DMS53 (cell line): ENCODE results near the gene HOTAIR.

Experiments
- DNase-seq: peaks from one replicate; lab custom pipeline; 2025; lab: John Stamatoyannopoulos, UW

Gene HOTAIR

DNA sequence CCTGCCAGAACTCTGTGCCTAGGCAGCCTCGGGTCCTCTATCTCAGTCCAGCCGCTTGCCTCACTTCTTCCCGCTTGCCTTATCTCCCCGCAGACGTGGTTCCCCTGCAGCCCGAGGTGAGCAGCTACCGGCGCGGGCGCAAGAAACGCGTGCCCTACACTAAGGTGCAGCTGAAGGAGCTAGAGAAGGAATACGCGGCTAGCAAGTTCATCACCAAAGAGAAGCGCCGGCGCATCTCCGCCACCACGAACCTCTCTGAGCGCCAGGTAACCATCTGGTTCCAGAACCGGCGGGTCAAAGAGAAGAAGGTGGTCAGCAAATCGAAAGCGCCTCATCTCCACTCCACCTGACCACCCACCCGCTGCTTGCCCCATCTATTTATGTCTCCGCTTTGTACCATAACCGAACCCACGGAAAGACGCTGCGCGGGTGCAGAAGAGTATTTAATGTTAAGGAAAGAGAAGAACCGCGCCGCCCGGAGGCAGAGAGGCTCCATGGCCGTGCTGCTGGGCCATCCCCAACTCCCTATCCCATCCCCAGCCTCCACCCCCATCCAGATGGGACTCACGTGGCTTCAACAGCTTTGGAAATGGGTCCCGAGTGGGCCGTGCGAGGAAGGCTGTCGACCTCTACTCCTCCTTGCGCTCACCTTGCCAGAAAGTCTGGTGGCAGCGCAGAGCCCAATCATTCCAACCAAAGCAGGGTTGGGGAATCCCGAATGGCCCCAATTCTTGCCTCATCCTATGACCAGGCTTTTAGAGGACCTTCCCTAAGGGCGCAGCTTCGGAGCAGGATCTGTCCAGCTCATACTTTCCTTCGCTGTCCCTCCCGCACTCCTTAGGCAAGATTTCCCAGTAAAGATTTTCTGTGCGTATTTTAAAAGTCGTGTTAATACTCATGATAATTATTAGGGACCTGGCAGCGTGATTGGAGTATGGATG is 29.6 kb downstream of the HOTAIR start:
- DNase-seq = no peak

DNA sequence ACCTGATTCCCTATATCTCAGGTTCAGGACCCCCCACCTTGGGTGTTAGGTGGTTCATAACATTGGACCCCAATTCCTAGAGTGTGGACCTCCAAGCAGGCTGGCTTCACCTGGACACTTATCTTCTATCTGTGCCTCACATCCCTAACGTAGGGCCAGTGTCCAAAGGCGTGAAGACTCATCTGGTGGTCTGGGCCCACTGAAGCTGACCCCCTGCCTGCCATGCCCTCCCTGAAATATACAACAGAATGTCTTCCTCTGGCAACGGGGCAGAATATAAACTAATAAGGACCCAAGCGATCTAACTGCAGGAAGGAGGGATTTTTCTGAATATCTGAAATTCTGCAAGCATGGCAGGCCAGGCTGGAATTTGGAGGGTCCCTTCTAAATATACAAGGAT is 30.5 kb downstream of the HOTAIR start:
- DNase-seq = no peak

DNA sequence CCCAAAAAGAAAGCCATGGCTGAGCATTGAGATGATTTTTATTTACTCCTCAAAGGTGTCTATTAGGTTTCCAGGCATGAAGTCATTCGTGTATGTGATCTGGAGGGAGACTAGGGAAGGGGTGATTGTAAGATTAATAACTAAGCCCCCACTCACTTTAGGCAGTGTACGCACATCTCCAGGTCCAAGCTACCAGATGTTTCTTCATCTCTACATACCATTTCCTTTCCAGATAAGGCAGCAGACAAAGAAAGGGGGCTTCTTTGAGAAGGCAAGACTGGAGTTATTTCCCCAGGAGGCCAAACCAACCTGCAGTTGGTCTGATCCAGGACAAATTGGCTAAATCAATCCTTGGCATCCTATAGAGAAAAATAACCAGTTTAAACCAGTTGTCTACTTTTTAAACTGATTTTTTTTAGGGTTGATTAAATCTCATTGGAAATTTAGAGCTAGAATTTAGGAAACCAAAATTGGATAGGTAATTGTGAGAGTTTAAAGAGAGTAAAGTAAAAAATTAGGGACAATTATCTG is 32.2 kb downstream of the HOTAIR start:
- DNase-seq = no peak

DNA sequence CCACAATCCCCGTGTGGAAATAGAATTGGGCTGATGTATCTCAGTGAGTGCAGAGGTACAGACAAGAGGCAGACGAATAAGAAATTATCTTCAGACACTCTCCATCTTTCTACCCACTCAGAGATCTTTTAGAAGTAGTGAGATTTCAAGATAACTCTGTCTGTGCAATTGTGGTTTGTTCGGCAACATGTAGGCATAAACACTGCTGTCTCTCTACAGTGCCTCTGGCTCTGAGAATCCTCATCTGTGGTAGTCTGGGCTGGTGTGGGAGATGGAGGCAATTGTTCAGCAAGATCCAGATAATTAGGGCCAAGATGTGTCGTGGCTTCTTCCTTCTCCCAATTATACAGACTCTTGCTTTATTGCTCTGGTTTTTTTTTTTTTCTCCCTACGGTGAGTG is 33.0 kb downstream of the HOTAIR start:
- no peak for DNase-seq

DNA sequence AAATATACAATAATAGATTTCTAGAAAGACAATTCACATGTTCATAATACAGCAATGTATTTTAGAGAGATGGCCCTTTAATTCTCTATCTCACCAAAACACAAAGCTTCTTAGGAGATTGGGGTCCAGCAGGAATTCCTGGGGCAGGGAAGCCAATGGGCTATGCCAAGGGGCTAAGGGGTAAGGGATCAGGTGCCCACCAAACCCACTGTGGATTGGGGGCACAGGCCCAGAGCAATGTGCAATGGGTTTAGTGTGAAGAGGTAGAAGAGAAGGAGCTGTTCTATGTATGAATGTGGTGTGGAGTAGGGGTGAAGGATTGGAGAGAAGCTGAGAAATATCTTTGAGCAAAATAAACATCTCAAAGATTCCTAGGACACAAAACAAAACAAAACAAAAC is 33.6 kb downstream of the HOTAIR start:
- DNase-seq = no peak

DNA sequence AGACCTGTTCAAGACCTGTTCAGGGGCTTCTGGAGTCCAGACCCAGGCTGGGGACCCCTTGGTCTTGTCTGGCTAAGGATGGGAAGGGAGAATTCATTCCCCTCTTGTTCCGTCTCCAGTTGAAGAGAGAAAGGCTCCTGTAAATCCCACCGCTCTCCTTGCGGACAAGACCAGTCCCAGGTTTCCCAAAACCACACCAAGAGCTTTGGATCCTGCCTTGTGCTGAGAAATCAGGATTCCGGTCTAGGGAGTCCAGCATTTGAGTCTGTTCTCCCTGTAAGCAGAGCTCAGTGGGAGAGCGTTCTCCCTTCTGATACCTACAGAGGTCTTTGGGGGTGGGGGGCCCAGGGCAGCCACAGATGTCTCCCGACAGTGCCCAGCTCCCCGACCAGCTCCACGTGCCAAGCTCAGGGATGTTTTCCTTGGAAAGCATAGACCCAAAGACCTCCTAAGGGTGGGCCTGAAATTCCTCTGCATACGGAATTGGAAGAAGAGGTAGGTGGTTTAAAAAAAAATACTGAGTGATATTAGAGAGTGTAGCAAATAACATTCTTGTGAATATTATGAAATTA is 34.2 kb downstream of the HOTAIR start:
- DNase-seq = no peak

DNA sequence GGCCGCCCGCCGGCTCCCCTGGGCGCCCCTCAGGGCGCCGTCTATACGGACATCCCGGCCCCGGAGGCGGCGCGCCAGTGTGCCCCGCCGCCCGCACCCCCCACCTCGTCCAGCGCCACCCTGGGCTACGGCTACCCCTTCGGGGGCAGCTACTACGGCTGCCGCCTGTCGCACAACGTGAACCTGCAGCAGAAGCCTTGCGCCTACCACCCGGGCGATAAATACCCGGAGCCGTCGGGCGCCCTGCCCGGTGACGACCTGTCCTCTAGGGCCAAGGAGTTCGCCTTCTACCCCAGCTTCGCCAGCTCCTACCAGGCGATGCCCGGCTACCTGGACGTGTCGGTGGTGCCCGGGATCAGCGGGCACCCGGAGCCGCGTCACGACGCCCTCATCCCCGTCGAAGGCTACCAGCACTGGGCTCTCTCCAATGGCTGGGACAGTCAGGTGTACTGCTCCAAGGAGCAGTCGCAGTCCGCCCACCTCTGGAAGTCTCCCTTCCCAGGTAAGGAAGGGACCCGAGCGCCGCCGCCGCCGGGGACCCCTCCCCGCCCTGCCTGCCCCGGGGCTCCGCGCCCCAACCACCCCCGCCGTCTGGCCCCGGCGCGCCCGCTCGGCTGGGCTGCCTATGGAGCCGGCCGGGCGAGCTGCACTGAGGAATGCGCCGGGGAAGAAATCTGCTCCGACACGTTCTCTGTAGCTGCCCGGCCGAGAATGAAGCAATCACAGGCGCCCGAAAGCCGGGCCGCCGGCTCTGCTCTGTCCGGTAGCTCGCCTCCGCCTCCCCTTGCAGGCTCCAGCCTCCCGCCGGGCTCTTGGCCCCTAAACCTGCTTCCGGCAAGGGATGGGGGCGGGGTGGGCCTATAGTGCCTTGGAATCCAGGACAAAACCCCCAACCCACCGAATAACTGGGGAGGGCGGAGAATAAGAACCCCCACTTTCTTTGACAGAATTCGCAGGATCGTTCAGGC is 35.3 kb downstream of the HOTAIR start:
- DNase-seq = no peak

DNA sequence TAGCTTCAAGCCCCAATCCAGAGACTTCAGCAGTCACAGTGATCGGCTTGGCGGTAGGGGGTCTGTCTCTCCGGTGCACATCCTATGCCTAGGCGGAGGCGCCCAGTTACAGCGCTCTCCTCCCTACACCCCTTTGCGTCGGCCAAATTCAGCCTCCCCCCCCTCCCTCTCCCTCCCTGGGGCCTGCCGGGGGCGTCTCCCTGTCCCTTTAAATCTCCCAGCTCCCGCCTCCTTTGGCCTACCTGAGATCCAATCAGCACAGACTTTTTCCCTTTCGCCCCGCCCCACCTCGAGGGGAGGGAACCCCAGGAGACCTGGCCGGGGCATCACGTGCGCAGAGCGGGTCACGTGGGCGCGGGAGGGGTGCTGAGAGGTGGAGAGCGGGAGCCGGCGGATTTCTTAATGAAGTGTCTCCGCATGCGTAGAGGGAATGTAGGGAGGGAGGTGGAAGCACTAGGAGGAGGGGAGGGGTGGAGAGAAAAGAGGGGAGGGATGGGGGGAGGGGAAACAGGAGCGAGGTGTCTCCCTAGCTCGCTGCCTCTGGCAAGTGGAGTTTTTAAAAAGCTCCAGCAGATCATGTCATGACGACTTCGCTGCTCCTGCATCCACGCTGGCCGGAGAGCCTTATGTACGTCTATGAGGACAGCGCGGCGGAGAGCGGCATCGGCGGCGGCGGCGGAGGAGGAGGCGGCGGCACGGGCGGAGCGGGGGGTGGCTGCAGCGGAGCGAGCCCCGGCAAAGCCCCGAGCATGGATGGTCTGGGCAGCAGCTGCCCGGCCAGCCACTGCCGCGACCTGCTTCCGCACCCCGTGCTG is 36.2 kb downstream of the HOTAIR start, which contains the start of gene HOXC13:
Gene HOXC13, plus strand, starts transcription at position 506 of the 815 bp plus-strand sequence. Its CDS starts 76 bp downstream, at position 582.
- DNase-seq = no peak

DNA sequence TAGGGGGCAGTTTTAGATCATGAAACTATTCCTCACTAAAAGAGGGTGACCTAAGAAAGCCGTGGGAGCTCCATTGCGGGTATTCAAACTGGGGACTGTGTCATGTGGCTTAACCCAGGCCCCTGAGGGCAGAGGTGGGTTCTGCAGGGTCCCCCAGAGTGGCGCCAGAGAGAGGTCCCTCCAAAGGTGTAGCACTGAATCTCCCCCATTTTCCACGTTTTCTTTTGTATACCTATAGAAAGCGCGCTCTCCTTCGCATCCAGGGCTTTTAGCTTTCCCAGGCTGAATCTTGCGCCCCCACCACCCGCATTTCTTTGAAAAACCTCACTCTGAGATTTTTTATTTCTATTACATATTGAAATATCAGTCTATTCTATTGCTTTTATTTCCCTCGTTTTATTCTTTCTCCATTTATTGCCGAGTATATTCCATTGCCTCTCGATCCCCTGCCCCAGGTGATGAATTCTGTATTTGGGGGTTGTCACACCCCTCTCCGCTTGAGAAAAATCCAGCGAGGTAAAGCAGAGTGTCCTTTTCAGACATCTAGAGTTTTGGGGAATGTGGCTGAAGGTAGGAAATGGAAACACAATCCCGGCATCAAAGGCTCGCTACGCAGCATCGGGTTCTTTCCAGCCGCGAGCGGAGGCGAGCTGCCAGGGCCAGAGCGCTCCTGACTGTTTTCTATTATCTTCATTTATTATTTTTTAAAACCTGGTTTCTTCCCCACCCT is 37.0 kb downstream of the HOTAIR start:
- DNase-seq = no peak

DNA sequence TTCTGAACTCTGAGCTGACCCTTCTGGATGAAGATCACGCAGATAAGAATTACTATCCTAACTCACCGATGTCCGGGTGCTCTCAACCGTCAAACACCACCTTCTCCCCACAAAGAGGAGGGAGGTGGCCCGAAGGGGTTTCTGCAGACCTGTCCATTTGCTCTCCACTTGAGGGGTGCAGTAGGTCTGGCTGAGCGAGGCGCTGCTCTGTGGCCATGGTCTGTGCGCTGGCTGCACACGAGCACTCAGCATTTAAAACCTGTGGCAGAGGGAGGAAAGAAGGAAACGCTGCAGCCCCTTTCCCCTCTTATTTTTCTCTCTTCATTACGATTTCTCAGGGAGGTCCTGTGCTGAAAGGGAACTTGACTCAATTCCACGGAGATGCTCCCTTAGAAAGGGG is 37.7 kb downstream of the HOTAIR start:
- no peak for DNase-seq

DNA sequence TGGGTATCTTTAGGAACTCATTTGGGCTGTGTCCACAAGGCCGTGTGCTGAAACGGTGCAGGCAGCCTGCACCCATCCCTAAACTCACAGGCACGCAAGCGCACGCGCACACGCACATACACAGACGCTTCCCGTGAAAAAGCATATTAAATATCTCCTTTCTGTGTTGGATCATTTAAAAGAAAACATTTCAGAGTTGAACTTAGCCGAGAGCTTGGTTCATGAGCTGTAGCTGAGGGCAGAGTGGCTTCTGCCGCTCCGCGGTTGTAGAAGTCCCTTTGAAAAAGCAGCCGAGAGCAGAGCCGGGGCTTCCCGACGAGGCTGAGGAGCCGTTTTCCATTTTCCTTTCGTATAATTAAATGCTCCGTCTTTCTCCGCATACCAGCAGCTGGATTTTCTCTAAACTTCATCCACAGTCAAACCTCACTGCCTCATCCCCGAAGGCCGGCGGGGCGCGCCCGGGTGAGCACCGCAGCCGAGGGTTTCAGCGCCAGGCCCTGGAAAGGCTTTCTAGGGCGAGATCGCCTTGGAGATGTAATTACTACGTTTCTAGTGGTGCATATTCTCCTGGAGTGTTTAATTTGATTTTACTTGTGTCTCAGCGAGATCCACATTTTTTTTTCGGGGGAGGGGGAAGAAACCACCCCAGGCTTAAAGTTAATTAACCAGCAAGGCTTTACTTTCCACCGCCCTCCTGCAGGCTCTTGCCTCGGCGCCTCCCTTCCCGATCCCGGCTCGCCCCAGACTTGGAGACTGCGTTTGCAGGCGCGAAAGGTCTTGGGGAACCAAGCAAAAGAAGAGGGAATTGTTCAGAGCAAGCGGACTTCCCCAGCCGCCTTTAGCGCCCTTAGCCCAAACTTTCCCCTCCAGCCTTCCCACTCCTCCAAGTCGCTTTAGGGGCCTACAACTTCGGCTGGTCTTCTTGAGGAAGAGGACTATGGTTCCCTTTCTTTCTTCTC is 39.1 kb downstream of the HOTAIR start:
- no peak for DNase-seq

DNA sequence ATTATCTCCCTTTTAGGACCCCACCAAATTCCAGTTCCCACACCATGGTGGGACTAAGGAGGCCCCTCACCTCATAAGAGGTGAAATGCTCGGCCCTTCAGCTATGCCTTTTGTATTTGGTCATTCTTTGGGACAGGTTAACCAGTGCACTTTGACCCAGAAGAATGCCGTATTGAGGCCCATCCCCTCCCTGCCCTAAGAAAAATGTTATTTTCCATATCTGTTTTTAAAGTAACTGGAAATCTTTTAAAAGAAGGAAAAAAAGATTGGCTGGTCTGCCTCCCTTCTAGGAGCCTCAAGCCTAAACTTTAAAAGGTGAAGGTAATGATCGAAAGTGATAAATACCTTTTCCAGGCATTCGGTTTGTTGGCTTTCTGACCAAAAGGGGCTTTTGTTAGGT is 41.8 kb downstream of the HOTAIR start:
- no peak for DNase-seq

DNA sequence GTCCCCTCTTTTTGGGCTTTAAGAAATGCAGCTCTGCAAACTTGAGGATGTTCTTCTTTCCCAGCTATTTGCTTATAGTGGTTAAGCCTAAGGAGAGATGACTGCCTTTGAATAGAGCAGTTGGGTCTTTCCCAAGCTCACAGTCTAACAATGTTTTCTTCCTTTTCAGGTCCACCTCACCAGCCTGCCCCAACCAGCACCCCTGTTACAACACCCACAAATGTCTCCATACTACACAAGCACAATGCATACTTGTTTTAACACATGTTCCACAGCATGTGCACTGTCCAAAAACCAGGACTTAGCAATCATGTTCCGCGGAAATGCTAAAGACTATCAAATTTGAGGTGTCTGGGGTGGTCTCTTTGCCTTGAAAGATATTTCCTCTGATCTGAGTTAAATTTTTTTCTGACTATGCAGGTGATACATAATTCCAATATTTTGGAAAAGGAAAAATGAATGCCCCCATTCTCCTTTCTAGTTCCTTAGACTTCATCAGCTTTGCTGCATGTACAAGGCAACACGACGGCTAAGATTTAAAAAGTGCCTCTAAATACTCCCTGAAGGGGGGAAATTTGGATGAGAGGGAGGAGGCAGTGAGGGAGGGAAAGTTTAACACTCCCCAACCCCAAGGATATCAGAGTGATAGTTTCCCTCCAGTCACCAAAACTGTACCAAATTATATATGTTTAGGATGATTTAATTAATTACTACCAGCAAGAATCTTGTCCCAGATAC is 42.7 kb downstream of the HOTAIR start:
- no peak for DNase-seq

DNA sequence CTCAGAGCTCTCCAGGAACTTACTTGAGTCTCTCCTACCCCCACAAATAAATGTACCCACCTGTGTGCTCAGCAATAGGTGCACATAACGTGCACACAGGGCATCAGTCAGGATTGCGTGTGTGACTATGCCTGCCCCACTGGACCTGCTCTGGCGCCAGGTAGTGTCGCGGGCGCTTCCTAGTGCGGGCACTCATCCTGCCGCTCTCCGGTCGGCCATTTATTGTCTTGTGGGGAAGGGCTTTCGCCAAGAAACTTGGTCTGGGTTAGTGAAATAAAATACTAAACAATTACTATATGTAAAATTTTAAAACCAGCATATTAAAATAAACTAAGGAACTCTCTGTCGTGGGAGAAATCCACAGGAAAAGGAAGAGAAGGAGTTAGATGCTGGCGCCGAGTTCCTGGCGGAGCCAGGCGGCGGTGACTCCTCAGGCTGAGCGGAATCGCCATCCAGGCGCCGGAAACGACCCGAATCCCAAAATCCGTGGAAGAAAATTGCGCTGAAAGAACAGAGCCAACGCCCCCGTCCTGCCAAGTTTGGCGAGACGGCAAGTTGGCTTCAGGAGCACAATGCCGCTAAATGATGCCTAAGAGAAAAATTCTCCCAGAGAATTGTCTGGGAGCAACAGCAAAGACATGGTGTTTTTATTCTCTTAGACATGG is 44.0 kb downstream of the HOTAIR start:
- DNase-seq = no peak

DNA sequence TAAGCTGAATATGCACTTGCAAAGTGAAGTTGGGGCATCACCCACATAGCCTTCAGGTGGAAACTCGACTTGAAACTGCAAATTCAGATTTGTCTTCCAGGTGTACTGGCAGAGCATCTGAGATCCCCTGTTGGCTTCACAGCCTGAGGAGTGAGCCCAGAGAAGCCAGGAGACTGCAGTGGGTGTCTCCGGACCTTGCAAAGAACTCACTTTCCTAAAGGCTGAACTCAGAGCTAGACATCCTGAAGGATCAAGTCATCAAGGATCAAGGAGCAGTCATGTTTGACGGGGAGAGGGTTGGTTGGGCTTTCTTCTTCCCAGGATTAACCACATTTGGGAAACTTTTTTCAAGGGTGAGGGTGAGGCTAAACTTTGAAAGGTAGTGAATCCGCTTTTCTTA is 45.2 kb downstream of the HOTAIR start:
- no peak for DNase-seq

DNA sequence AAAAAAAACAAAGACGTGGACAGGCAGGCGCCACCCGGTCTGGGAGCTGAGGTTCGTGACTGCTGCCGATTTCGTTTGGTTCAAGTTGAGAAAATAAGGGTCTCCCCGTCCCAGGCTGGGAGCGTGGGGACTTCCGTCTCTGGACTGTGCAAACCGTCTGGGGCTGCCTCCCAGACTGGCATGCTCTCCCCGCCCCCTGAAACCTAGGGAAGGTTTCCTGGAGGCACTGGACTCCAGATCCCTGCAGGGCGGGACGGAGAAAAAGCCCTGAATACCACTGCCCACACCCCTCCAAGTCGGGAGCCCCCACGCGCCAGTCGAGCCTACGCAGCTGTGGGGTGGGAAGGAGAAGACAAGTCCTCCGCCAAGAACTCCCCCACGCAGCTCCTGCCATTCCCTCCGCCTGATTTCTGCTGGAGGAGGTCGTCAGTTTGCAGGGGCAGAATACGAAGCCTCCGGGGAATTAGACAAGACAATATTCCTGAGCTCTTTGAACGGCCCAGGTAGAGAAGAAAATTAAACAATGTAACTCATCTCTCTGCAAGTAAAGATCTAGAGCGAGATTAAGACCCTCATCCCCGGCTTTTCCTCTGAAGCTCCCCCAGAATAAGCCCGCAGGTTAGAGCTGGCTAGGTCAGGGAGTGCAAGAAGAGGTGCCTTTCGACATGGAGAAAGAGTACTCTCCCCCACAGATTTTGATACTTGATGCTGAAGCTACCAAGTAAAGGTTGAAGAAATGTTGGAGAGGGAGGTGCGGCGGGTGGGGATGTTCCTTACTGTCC is 46.5 kb downstream of the HOTAIR start:
- DNase-seq = no peak
